Hindlimb muscle (tissue), 1 donor: ENCODE measurements around the gene CFDP1. TPM values are rescaled to one million over a fixed set of nuclear protein-coding genes. Genes with fewer than 3 reads are reported as not detected.

Experiments used
- DNase-seq: peaks from one replicate; pipeline ENCODE4 v3.0.0-alpha.2; 2013
- polyA plus RNA-seq: library from polyadenylated mRNA; unstranded; fragments of 120-200 nt; gene quantifications from one replicate; pipeline ENCODE4 v1.2.1, GENCODE V29; 2013; ENCODE audit not compliant: insufficient read length

Gene CFDP1
- polyA plus RNA-seq, 1 donor = 73.0 TPM

- DNase-seq = no peak
Measured at GRCh38 chr16:75263963-75264445, 169.3 kb downstream of the CFDP1 start.

- no peak for DNase-seq
Measured at GRCh38 chr16:75263291-75263962, 169.9 kb downstream of the CFDP1 start.

GRCh38 chr16:75262800-75263127 is 170.5 kb downstream of the CFDP1 start:
- DNase-seq = no peak

GRCh38 chr16:75262104-75262799 is 171.1 kb downstream of the CFDP1 start:
- no peak for DNase-seq

GRCh38 chr16:75261590-75262078 is 171.7 kb downstream of the CFDP1 start:
- DNase-seq = no peak

GRCh38 chr16:75260851-75261589 is 172.3 kb downstream of the CFDP1 start:
- no peak for DNase-seq

GRCh38 chr16:75258807-75259141 is 174.5 kb downstream of the CFDP1 start:
- no peak for DNase-seq

GRCh38 chr16:75257886-75258806 is 175.2 kb downstream of the CFDP1 start:
- DNase-seq = no peak

GRCh38 chr16:75256696-75257343 is 176.5 kb downstream of the CFDP1 start:
- no peak for DNase-seq

- no peak for DNase-seq
Measured at GRCh38 chr16:75256059-75256571, 177.2 kb downstream of the CFDP1 start.

GRCh38 chr16:75254359-75254837 is 178.9 kb downstream of the CFDP1 start:
- DNase-seq = no peak

- DNase-seq = no peak
Measured at GRCh38 chr16:75252946-75253911, 180.1 kb downstream of the CFDP1 start.

- no peak for DNase-seq
Measured at GRCh38 chr16:75252049-75252864, 181.0 kb downstream of the CFDP1 start.

- DNase-seq = peak; percentile 89
Measured at GRCh38 chr16:75251280-75252048, 181.8 kb downstream of the CFDP1 start, which contains the start of gene BCAR1. TSS of gene BCAR1 (minus strand) at chr16:75251624. CDS start at chr16:75251482, 142 bp downstream.

GRCh38 chr16:75250809-75251279 is 182.5 kb downstream of the CFDP1 start:
- no peak for DNase-seq

GRCh38 chr16:75250089-75250808 is 183.1 kb downstream of the CFDP1 start:
- DNase-seq = no peak

GRCh38 chr16:75249441-75249840 is 183.9 kb downstream of the CFDP1 start:
- no peak for DNase-seq
